ENCODE measurements around the gene PARD3.

Gene PARD3

GRCh38 chr10:34323192-34323591 lies 491.9 kb downstream of the PARD3 start:
- H3K4me2 ChIP-seq (ENCODE audit: low read depth, low read length, poor library complexity, severe bottlenecking), result peak overlapping the region; percentile 74
- TF ChIP-seq EZH2phosphoT487 (IDR thresholded peaks at IDR 0.05; ENCODE audit: borderline replicate concordance) (no peak), CTCF (conservative IDR thresholded peaks at IDR 0.05; ENCODE audit: low read length) (no peak)
- no peaks in the 10 kb centered on the region for H3K79me2 ChIP-seq (ENCODE audit: insufficient read depth, low read length)

GRCh38 chr10:34320265-34320664 lies 494.8 kb downstream of the PARD3 start:
- H3K27me3 ChIP-seq (ENCODE audit: insufficient read depth, low read length, poor library complexity, severe bottlenecking), result no peaks in the 10 kb centered on the region
- no peak overlapping the region for H3K9ac ChIP-seq (ENCODE audit: low read depth, low read length, poor library complexity, severe bottlenecking)
- no peaks in the 10 kb centered on the region for H3K9me2 ChIP-seq (replicated peaks; ENCODE audit: low read depth, low read length)
- no peaks in the 10 kb centered on the region for H4K20me1 ChIP-seq (ENCODE audit: insufficient read depth, low read length, poor library complexity, severe bottlenecking)
- peaks cover 16% of the 10 kb centered on the region for H3F3A ChIP-seq (ENCODE audit: low read depth)
- no peak overlapping the region for H2AFZ ChIP-seq (ENCODE audit: low read length)
- peaks cover 64% of the 10 kb centered on the region for H3K4me1 ChIP-seq (ENCODE audit: insufficient read depth, low read length, poor library complexity, severe bottlenecking)
- TF ChIP-seq CTCF (conservative IDR thresholded peaks at IDR 0.05; ENCODE audit: low read length), result no peak
- no peak for TF ChIP-seq EZH2phosphoT487 (IDR thresholded peaks at IDR 0.05; ENCODE audit: borderline replicate concordance)
- peaks cover under 1% of the 10 kb centered on the region; the same call in 1 of the 2 replicates for H3K36me3 ChIP-seq (ENCODE audit: insufficient read depth, low read length)
- H3K9me3 ChIP-seq (ENCODE audit: insufficient read depth, low read depth, low read length), result no peaks in the 10 kb centered on the region
- no peak overlapping the region for H3K4me3 ChIP-seq (ENCODE audit: low read length, poor library complexity, severe bottlenecking)
- H3K4me2 ChIP-seq (ENCODE audit: low read depth, low read length, poor library complexity, severe bottlenecking), result no peak overlapping the region
- no peaks in the 10 kb centered on the region for H3K79me2 ChIP-seq (ENCODE audit: insufficient read depth, low read length)

More at GRCh38 chr10:34323192-34323591, 491.9 kb downstream of the PARD3 start:
- H3K4me3 ChIP-seq (ENCODE audit: low read length, poor library complexity, severe bottlenecking), result peak overlapping the region; percentile 45
- H3K9me2 ChIP-seq (replicated peaks; ENCODE audit: low read depth, low read length), result no peaks in the 10 kb centered on the region
- H3F3A ChIP-seq (ENCODE audit: low read depth), result peaks cover 16% of the 10 kb centered on the region
- H3K36me3 ChIP-seq (ENCODE audit: insufficient read depth, low read length), result peaks cover 4% of the 10 kb centered on the region; the same call in 1 of the 2 replicates
- H3K27me3 ChIP-seq (ENCODE audit: insufficient read depth, low read length, poor library complexity, severe bottlenecking), result no peaks in the 10 kb centered on the region
- H3K4me1 ChIP-seq (ENCODE audit: insufficient read depth, low read length, poor library complexity, severe bottlenecking), result peaks cover 70% of the 10 kb centered on the region
- peak overlapping the region; percentile 48 for H3K9ac ChIP-seq (ENCODE audit: low read depth, low read length, poor library complexity, severe bottlenecking)
- H4K20me1 ChIP-seq (ENCODE audit: insufficient read depth, low read length, poor library complexity, severe bottlenecking), result no peaks in the 10 kb centered on the region
- H2AFZ ChIP-seq (ENCODE audit: low read length), result no peak overlapping the region
- no peaks in the 10 kb centered on the region for H3K9me3 ChIP-seq (ENCODE audit: insufficient read depth, low read depth, low read length)

DNA sequence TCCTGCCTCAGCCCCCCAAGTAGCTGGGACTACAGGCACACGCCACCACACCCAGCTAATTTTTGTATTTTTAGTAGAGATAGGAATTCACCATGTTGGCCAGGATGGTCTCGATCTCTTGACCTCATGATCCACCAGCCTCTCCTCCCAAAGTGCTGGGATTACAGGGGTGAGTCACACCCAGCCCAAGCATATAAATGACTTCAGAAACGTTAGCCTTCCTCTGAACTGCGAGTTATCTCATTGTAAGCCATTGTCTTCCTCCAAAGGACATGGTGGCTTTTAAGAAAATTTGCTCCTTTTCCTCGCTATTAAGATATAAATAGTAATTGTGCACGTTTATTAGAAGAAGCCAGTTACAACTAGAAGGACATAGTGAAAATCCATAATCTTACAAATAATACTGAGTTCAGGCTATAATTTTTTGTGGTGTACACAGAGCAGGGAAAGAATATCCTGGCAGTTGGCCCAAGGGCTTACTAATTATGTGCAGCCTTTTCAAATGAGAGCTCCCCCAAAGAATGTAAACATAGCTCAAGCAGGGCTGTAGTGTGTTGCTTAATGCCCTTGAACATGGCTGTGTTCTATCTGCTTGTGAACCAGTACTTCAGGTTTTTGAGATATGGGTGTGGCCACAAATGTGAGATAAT lies 495.8 kb downstream of the PARD3 start:
- Histone ChIP-seq H3K79me2 (ENCODE audit: insufficient read depth, low read length) (no peaks in the 10 kb centered on the region), H3K9ac (ENCODE audit: low read depth, low read length, poor library complexity, severe bottlenecking) (no peak overlapping the region), H3K36me3 (ENCODE audit: insufficient read depth, low read length) (no peaks in the 10 kb centered on the region), H3K27me3 (ENCODE audit: insufficient read depth, low read length, poor library complexity, severe bottlenecking) (no peaks in the 10 kb centered on the region), H3K4me1 (ENCODE audit: insufficient read depth, low read length, poor library complexity, severe bottlenecking) (peaks cover 69% of the 10 kb centered on the region), H2AFZ (ENCODE audit: low read length) (no peak overlapping the region), H4K20me1 (ENCODE audit: insufficient read depth, low read length, poor library complexity, severe bottlenecking) (no peaks in the 10 kb centered on the region), H3K9me3 (ENCODE audit: insufficient read depth, low read depth, low read length) (no peaks in the 10 kb centered on the region), H3F3A (ENCODE audit: low read depth) (peaks cover 16% of the 10 kb centered on the region), H3K4me3 (ENCODE audit: low read length, poor library complexity, severe bottlenecking) (no peak overlapping the region), H3K4me2 (ENCODE audit: low read depth, low read length, poor library complexity, severe bottlenecking) (no peak overlapping the region), H3K9me2 (replicated peaks; ENCODE audit: low read depth, low read length) (no peaks in the 10 kb centered on the region)
- TF ChIP-seq EZH2phosphoT487 (IDR thresholded peaks at IDR 0.05; ENCODE audit: borderline replicate concordance) (no peak), CTCF (conservative IDR thresholded peaks at IDR 0.05; ENCODE audit: low read length) (no peak)

Measured in Loucy (cell line).